Skin epidermis (tissue), 12 donors: ENCODE results near the gene MYBPHL.
A peak's percentile ranks its signal among the peaks of the same experiment; 100 is the strongest.

Source experiments
- H3K27ac ChIP-seq, 21 experiments: fragments of 200-600 bp; sonication (generic) in 11 of 21; one replicate each; pipeline ENCODE4 v1.5.0; 2020; ENCODE audit warnings: mild to moderate bottlenecking in 3 of 21, inconsistent platforms in 2 of 21, moderate library complexity in 2 of 21
- H3K4me3 ChIP-seq, 7 experiments: fragments of 200-600 bp; sonication (generic) in 2 of 7; one replicate each; pipeline ENCODE4 v1.5.0; 2020; ENCODE audit warnings: inconsistent platforms in 2 of 7, mild to moderate bottlenecking in 2 of 7, moderate library complexity in 1 of 7

The MYBPHL gene

GRCh38 chr1:109282952-109283747, 23.7 kb downstream of the MYBPHL start, which contains the start of gene PSRC1:
Gene PSRC1, minus strand, starts transcription at chr1:109283145.
- peak within 1 kb of the TSS; percentile 51 to 80 (median 65) for H3K4me3 ChIP-seq
- peak within 1 kb of the TSS in 20 of 21 experiments; percentile 70 to 93 (median 81) for H3K27ac ChIP-seq

GRCh38 chr1:109282497-109282951, 24.3 kb downstream of the MYBPHL start:
- Histone ChIP-seq H3K4me3 (peak overlapping the region; percentile 51 to 80 (median 65)), H3K27ac (peak overlapping the region in 17 of 21 experiments; percentile 57 to 93 (median 83))

DNA sequence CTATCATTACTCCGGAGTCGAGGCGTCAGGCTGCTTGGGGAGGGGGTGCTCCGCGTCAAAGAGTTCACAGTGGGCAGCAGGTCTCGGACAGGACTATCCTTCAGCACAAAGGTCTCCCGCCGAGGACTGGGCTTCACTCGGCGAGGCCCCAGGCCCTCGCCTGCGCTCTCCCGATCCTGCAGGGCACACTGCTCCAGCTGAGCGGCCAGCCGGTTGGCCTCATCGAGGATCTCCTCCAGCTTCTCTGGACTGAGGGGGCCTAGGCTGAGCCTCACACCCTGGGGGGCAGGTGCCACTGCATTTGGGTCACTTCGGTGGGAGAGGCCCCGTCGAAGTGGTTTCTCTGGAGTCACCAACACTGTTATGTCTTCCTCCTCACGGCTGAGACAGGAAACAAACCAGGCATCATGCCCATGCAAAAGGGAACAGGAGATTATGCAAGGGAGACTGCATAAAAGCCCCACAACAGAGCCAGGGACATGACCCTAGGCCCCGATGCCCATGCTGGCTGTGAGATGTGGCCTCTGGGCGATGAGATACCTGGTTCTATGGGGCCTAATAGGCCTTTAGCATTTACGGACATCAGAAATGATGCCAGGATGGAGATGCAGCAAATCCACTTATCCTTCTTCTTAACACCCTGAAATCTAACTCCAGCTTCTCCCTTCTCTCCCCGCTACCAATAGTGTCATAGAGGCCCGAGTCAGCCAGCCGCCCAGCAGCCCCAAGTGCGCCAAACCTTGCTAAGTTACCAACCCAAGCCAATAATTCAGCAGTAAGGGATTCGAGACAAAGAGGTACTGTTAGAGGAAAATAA, 24.9 kb downstream of the MYBPHL start:
- H3K27ac ChIP-seq: peak overlapping the region in 5 of 21 experiments; percentile 13 to 92 (median 79)

GRCh38 chr1:109280862-109281261, 25.9 kb downstream of the MYBPHL start:
- Histone ChIP-seq H3K27ac (no peak overlapping the region), H3K4me3 (no peak overlapping the region)

More for the DNA sequence above, 24.9 kb downstream of the MYBPHL start:
- peak overlapping the region; percentile 51 to 80 (median 65) for H3K4me3 ChIP-seq

DNA sequence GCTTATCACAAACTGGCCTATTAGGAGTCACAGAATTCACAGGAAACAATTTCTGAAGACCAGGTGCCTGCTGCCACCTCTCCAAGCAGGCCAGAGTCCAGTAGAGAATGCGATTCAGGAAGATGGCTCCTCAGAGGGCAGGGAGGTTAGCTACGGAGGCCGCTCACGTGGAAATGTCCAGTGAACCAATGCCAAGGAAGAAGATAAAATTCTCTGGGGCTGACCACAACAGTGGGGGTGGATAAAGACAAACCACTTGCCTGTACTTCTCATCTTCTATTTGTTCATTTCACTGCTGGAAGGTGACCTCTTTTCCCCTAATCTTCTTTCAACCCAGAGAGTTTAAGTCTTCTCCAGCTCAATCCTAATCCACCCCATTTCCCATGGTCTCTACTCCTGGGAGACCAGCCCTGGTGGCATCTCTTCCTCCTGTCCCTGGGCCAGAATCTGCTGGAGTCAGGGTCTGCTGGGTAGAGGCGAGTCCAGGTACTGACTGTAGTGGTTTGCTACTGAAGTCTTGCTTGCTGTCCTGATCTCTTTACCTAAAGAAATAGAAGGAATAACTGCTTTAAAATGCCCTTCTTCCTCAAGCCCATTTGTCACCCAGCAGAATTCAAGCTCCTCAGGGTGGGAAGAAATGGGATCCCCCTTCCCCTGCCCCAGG, 27.1 kb downstream of the MYBPHL start:
- H3K4me3 ChIP-seq: no peak overlapping the region
- H3K27ac ChIP-seq: no peak overlapping the region

- Histone ChIP-seq H3K4me3 (no peak overlapping the region), H3K27ac (peak overlapping the region in 11 of 21 experiments; percentile 2 to 67 (median 42))
Measured at GRCh38 chr1:109277434-109278204, 29.2 kb downstream of the MYBPHL start.

DNA sequence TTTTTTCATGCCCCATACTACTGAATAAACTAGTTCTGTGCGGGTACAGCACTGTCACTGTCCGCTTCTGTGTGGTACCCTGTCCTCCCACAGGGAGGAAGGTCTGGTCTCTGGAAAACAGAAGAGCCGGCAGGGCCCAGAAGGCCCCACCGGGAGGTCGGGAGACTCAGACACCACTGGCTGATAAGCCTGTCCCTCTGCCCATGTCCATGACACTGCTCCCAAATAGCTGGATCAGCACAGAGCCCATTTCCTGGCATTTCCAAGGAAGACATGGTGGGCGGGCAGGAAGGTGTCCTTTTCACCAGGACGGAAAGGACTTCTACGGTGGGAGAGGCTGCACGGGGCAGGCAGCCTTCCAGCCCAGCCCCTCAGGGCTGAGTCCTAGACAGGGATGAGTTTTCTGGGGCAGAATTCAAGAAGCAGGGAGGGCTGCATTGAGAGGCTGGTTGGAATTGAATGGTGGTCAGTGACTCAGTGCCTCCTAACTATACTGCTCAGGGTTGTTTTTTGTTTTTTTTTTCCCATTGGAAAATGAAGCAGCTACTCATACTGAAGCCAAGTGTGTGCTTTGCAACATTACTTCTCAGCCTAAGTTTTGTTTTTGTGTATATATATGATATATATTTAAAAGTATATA, 31.0 kb downstream of the MYBPHL start:
- no peak overlapping the region for H3K4me3 ChIP-seq
- peak overlapping the region in 6 of 21 experiments; percentile 9 to 76 (median 58) for H3K27ac ChIP-seq

DNA sequence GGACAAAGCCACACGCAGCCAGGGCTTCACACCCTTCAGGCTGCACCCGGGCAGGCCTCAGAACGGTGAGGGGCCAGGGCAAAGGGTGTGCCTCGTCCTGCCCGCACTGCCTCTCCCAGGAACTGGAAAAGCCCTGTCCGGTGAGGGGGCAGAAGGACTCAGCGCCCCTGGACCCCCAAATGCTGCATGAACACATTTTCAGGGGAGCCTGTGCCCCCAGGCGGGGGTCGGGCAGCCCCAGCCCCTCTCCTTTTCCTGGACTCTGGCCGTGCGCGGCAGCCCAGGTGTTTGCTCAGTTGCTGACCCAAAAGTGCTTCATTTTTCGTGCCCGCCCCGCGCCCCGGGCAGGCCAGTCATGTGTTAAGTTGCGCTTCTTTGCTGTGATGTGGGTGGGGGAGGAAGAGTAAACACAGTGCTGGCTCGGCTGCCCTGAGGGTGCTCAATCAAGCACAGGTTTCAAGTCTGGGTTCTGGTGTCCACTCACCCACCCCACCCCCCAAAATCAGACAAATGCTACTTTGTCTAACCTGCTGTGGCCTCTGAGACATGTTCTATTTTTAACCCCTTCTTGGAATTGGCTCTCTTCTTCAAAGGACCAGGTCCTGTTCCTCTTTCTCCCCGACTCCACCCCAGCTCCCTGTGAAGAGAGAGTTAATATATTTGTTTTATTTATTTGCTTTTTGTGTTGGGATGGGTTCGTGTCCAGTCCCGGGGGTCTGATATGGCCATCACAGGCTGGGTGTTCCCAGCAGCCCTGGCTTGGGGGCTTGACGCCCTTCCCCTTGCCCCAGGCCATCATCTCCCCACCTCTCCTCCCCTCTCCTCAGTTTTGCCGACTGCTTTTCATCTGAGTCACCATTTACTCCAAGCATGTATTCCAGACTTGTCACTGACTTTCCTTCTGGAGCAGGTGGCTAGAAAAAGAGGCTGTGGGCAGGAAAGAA, 32.0 kb downstream of the MYBPHL start:
- Histone ChIP-seq H3K4me3 (no peak overlapping the region), H3K27ac (peak overlapping the region in 18 of 21 experiments; percentile 2 to 82 (median 54))

GRCh38 chr1:109273570-109274288, 33.1 kb downstream of the MYBPHL start:
- peak overlapping the region in 14 of 21 experiments; percentile 2 to 82 (median 59) for H3K27ac ChIP-seq
- H3K4me3 ChIP-seq: no peak overlapping the region

GRCh38 chr1:109272831-109273547, 33.8 kb downstream of the MYBPHL start:
- H3K27ac ChIP-seq: peak overlapping the region in 11 of 21 experiments; percentile 6 to 82 (median 67)
- H3K4me3 ChIP-seq: no peak overlapping the region

- Histone ChIP-seq H3K4me3 (no peak overlapping the region), H3K27ac (peak overlapping the region in 4 of 21 experiments; percentile 6 to 82 (median 56))
Measured at GRCh38 chr1:109272021-109272799, 34.6 kb downstream of the MYBPHL start.

- no peak overlapping the region for H3K4me3 ChIP-seq
- no peak overlapping the region for H3K27ac ChIP-seq
Measured at GRCh38 chr1:109271458-109271857, 35.4 kb downstream of the MYBPHL start.

DNA sequence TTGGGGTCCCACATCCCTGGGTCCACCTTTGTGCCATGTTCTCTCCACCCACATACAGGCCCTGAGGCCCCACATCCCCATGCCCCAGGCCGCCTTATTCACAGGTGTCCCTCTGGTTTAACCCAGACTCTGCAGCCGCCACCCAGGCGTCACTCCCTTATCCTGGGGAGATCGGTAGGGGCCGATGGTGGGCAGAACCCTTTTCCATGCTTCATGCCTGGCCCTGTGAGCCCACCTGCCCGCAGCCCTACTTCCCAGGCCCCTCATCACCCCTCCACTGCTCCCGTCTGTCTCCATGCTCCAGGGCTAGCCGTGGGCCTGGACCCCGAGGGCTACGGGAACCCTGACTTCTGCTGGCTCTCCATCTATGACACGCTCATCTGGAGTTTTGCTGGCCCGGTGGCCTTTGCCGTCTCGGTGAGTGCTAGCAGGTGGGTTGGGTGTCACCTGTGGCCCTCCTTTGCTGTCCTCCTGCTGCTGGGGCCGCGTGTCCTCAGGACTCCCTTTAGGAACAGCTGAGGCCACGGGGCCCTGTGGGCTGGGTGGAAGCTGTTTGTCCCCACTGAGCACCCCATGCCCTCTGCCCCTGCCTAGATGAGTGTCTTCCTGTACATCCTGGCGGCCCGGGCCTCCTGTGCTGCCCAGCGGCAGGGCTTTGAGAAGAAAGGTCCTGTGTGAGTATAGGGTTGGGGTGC, 36.0 kb downstream of the MYBPHL start:
- no peak overlapping the region for H3K27ac ChIP-seq

GRCh38 chr1:109269981-109270622, 36.7 kb downstream of the MYBPHL start:
- H3K4me3 ChIP-seq: no peak overlapping the region
- H3K27ac ChIP-seq: no peak overlapping the region

More for the DNA sequence above, 36.0 kb downstream of the MYBPHL start:
- H3K4me3 ChIP-seq: no peak overlapping the region
